Right lobe of liver (tissue), 6 donors: ENCODE results near the gene SPRED1. TPM values are rescaled to one million over a fixed set of nuclear protein-coding genes. Genes with fewer than 3 reads are reported as not detected.
A peak's percentile ranks its signal among the peaks of the same experiment; 100 is the strongest.

Source experiments
- ATAC-seq, 4 donors: fragments of 200-7000 bp; cut with Tn5 transposase; one replicate each; pipeline ENCODE4 v1.9.1; 2020; ENCODE audit warnings: mild to moderate bottlenecking in 4 of 4, moderate library complexity in 4 of 4
- DNase-seq, 3 donors: peaks; one replicate each; pipeline ENCODE4 v3.0.0-alpha.2; 2020
- H3K27ac ChIP-seq, 3 donors: fragments of 200-600 bp; one replicate each; pipeline ENCODE4 v1.8.0; 2022
- H3K27me3 ChIP-seq, 2 donors: fragments of 200-600 bp; one replicate each; pipeline ENCODE4 v1.8.0; 2022
- H3K36me3 ChIP-seq, 4 donors: fragments of 200-600 bp; sonication (generic) in 1 of 4; one replicate each; pipeline versions ENCODE4 v1.5.1 to v1.8.0; 2017 to 2022; ENCODE audit warnings: control low read depth in 1 of 4
- H3K4me1 ChIP-seq, 4 donors: fragments of 200-600 bp; sonication (generic) in 1 of 4; one replicate each; pipeline versions ENCODE4 v1.5.1 to v1.8.0; 2017 to 2022; ENCODE audit warnings: control low read depth in 1 of 4
- H3K4me3 ChIP-seq, 3 donors: fragments of 200-600 bp; one replicate each; pipeline ENCODE4 v1.8.0; 2022
- H3K9me3 ChIP-seq, 4 donors: fragments of 200-600 bp; sonication (generic) in 1 of 4; one replicate each; pipeline versions ENCODE4 v1.5.1 to v1.8.0; 2017 to 2022; ENCODE audit warnings: control low read depth in 1 of 4
- POLR2A ChIP-seq: fragments of 450-650 bp; IDR thresholded peaks from one replicate; pipeline ENCODE4 v1.6.1; 2017; ENCODE audit warnings: antibody characterized with exemption, mild to moderate bottlenecking
- WGBS: methylation state at CpG from one replicate; pipeline ENCODE4 v1.1.6; 2018; ENCODE audit warnings: low coverage, low lambda C conversion rate; ENCODE audit not compliant: insufficient coverage; ENCODE audit errors: missing lambda C conversion rate; 5-methylcytosine and 5-hydroxymethylcytosine counted together
- intact Hi-C, 2 donors: fragments of 100-400 bp; cut with DNase I; formaldehyde crosslinking; loops; one replicate each; pipeline versions ENCODE4 v1.11.2 to v1.14.1; 2022
- total RNA-seq, 6 experiments: library from RNA; depleted of rRNA in 2 of 6; stranded (reverse); fragments of >200 nt in 2 of 6; fragmentation: NEBNext Ultra II Directional in 3 of 6; extraction: Animal tissue kit (Norgen Biotek cat#: 25700) in 3 of 6; gene quantifications; one replicate each; pipeline versions ENCODE4 v1.1.0 to v1.2.4, GENCODE V29; 2016 to 2023
- TF ChIP-seq, protein P1 (sequence below), 4 donors: fragments of 200-600 bp in 3 of 4; fragments of 450-650 bp in 1 of 4; IDR thresholded peaks; one replicate each; pipeline versions ENCODE4 v1.5.1 to v1.8.0; 2016 to 2022; ENCODE audit warnings: antibody characterized with exemption in 4 of 4, mild to moderate bottlenecking in 2 of 4
- donor health status: DM: no; HTN: yes; CAD: no.
- donor health status: DM: no; HTN: no; CAD: no.
- donor health status: DM: no; HTN: no; CAD: no.
- donor health status: DM: no; HTN: yes; CAD: no.
- donor health status: DM: no; HTN: yes; CAD: no.

The SPRED1 gene
- total RNA-seq, 6 experiments from 2014 or later: 4.5 to 9.6 (median 5.3) TPM

DNA sequence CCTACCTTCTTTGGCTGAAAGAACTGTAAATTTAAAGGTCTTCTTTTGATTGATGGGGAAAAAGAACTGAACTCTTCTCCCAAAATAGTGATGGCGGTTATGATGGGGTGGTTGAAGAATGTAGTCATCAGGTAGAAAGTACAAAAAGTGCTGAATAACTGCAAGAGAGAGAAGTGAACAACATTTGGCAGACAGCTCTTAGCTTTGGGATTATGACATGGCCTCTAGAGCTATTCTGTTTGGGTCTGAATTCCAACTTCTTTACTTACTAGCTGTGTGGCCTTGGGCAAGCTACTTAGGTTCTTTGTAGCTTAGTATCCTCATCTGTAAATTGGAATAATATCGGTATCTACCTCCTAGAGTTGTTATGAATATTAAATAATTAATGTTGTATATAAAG is 91.7 kb downstream of the SPRED1 start:
- intact Hi-C loops: no loop called here
- Histone ChIP-seq H3K9me3 (no peaks in the 10 kb centered on the region), H3K4me3 (no peak overlapping the region), H3K4me1 (no peaks in the 10 kb centered on the region), H3K27ac (no peak overlapping the region), H3K27me3 (no peaks in the 10 kb centered on the region), H3K36me3 (no peaks in the 10 kb centered on the region)
- 92% methylated on average over 2 of the region's 2 CpGs for WGBS
- TF ChIP-seq POLR2A: no peak
- TF ChIP-seq, protein P1, sequence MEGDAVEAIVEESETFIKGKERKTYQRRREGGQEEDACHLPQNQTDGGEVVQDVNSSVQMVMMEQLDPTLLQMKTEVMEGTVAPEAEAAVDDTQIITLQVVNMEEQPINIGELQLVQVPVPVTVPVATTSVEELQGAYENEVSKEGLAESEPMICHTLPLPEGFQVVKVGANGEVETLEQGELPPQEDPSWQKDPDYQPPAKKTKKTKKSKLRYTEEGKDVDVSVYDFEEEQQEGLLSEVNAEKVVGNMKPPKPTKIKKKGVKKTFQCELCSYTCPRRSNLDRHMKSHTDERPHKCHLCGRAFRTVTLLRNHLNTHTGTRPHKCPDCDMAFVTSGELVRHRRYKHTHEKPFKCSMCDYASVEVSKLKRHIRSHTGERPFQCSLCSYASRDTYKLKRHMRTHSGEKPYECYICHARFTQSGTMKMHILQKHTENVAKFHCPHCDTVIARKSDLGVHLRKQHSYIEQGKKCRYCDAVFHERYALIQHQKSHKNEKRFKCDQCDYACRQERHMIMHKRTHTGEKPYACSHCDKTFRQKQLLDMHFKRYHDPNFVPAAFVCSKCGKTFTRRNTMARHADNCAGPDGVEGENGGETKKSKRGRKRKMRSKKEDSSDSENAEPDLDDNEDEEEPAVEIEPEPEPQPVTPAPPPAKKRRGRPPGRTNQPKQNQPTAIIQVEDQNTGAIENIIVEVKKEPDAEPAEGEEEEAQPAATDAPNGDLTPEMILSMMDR (IDR thresholded peaks at IDR 0.05): no peak
- DNase-seq (no peak), ATAC-seq (no peak)

DNA sequence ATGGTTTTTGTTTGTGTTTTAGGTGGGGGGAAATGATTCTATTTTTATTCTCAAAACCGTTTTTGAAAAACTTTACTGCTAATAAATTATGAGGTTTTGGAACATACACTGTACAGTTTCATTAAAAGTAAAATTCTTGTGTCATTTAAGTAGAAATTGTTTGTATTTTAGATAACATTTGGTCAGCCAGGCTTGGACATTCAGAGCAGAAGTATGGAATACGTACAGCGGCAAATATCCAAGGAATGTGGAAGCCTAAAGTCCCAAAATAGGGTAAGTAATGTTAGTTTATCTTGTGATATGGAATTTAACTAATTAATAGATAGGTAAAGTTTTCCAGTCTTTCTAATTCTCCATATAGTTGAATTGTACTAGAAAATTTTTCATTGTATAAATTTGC is 96.6 kb downstream of the SPRED1 start:
- H3K27me3 ChIP-seq: no peaks in the 10 kb centered on the region
- H3K4me3 ChIP-seq: no peak overlapping the region
- H3K9me3 ChIP-seq: no peaks in the 10 kb centered on the region
- ATAC-seq: no peak
- H3K4me1 ChIP-seq: no peaks in the 10 kb centered on the region
- peaks cover 0 to 4% (median 0%) of the 10 kb centered on the region in 4 donors for H3K36me3 ChIP-seq
- intact Hi-C loops: no loop called here
- TF ChIP-seq POLR2A: no peak
- TF ChIP-seq, protein P1 (IDR thresholded peaks at IDR 0.05): no peak
- DNase-seq: no peak
- no peak overlapping the region for H3K27ac ChIP-seq
- 76% methylated on average over 3 of the region's 3 CpGs for WGBS

DNA sequence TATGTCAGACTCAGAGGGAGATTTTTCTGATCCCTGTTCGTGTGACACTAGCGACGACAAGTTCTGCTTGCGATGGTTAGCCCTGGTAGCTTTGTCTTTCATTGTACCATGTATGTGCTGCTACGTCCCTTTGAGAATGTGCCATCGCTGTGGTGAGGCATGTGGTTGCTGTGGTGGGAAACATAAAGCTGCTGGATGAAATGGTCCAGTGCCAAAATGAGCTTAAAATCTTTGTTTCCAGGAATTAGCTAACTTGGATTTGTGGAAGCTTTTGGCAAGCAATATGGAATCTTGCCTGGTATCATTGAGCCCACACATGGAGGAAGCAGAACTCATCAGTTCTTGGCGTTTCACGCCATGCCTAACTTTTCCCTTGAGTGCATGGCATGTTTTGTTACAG is 98.8 kb downstream of the SPRED1 start:
- ATAC-seq: no peak
- H3K4me3 ChIP-seq: no peak overlapping the region
- H3K9me3 ChIP-seq: no peaks in the 10 kb centered on the region
- no peaks in the 10 kb centered on the region for H3K27me3 ChIP-seq
- H3K4me1 ChIP-seq: no peaks in the 10 kb centered on the region
- TF ChIP-seq POLR2A: no peak
- WGBS: 92% methylated on average over 8 of the region's 8 CpGs
- intact Hi-C loops: no loop called here
- no peak overlapping the region for H3K27ac ChIP-seq
- DNase-seq: no peak
- peaks cover 0 to 4% (median 0%) of the 10 kb centered on the region in 4 donors for H3K36me3 ChIP-seq

DNA sequence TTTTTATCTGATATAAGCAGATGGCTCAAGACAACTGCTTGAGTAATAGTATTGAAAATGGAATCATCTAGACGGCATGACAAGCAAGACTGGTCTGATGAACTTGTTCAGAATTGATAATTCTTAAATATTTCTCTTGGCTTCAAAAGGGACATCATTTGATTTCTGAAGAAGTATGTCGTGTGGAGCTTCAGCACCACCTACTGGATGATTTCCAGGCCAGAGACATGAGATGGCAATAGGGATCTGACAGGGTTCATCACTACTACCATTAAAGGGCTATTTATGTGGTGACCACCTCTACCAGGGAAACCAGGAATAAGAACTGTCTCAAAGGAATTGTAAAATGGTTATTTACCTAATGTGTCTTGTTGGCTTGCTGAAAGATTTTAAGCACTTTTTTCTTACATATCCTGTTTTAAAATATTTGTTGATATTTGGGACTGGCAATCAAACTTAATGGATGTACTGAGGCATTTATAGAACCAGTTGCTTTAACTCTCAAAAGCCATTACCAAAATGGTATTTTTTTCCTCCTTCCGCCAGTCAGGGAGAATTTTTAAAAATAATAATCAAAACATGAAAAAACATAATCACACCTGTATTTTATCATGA is 101.8 kb downstream of the SPRED1 start:
- Histone ChIP-seq H3K9me3 (no peaks in the 10 kb centered on the region), H3K4me1 (no peaks in the 10 kb centered on the region), H3K4me3 (no peak overlapping the region), H3K27me3 (no peaks in the 10 kb centered on the region), H3K27ac (no peak overlapping the region), H3K36me3 (peaks cover 0 to 4% (median 0%) of the 10 kb centered on the region in 4 donors)
- DNase-seq (peak in 1 of 3 donors; percentile 60), ATAC-seq (peak; percentile 73 to 80 (median 76))
- intact Hi-C loops: no loop called here
- TF ChIP-seq, protein P1 (IDR thresholded peaks at IDR 0.05): peak; percentile 79 to 84 (median 83)
- no peak for TF ChIP-seq POLR2A
- WGBS: 30% methylated on average over 3 of the region's 3 CpGs

DNA sequence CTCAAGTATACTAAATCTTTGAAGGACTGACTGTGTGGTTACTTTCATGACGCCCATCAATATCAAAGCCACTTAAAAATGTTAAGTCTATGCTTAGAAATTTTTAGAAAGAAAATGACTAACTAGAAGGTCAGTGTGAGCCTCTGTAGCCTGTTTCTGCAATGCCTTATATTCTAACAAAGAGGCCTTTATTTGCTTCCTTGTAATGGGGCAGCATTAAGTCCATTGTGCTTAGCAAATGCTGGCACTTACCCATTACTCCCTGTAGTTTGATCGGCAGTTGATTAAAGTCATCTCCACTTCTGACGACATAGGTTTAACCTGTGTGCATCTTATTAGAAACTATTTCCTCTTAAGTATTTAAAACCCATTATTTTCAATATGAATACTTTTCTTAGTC is 109.7 kb downstream of the SPRED1 start:
- no peak overlapping the region for H3K4me3 ChIP-seq
- WGBS: 83% methylated on average over 3 of the region's 3 CpGs
- no peaks in the 10 kb centered on the region for H3K4me1 ChIP-seq
- H3K9me3 ChIP-seq: peaks cover 0 to 3% (median 0%) of the 10 kb centered on the region in 4 donors
- ATAC-seq (no peak), DNase-seq (no peak)
- no peak overlapping the region for H3K27ac ChIP-seq
- intact Hi-C loops: no loop called here
- TF ChIP-seq POLR2A: no peak
- TF ChIP-seq, protein P1 (IDR thresholded peaks at IDR 0.05): no peak
- H3K27me3 ChIP-seq: no peaks in the 10 kb centered on the region
- H3K36me3 ChIP-seq: no peaks in the 10 kb centered on the region
